HepG2 (cell line): ENCODE data around the gene STK11. TPM values are rescaled to one million over a fixed set of nuclear protein-coding genes. Genes with fewer than 3 reads are reported as not detected.

ENCODE experiments used
- ARNTL ChIP-seq: sonication (generic); formaldehyde crosslinking; IDR thresholded peaks from 2 replicates; pipeline ENCODE4 v1.4.0; 2020; ENCODE audit warnings: mild to moderate bottlenecking, missing genetic modification reagents
- BORCS8-MEF2B ChIP-seq: sonication (generic); formaldehyde crosslinking; IDR thresholded peaks from 2 replicates; pipeline ENCODE4 v1.8.0; 2022; ENCODE audit warnings: mild to moderate bottlenecking, missing genetic modification reagents
- ETV5 ChIP-seq: IDR thresholded peaks from 2 replicates; pipeline ENCODE4 v1.6.1; 2018; ENCODE audit warnings: missing biosample characterization, missing genetic modification reagents, inconsistent platforms, borderline replicate concordance
- HNRNPLL ChIP-seq: fragments of 200-400 bp; formaldehyde crosslinking; IDR thresholded peaks from 2 replicates; pipeline ENCODE4 v1.6.1; 2017; ENCODE audit warnings: mild to moderate bottlenecking, low read depth, low read length; ENCODE audit not compliant: poor library complexity, severe bottlenecking
- JUN ChIP-seq: sonication (generic); formaldehyde crosslinking; IDR thresholded peaks from 2 replicates; pipeline ENCODE4 v1.4.0; 2020; ENCODE audit warnings: mild to moderate bottlenecking, missing genetic modification reagents
- MEIS1 ChIP-seq: sonication (generic); formaldehyde crosslinking; IDR thresholded peaks from 2 replicates; pipeline ENCODE4 v1.9.0; 2021; ENCODE audit warnings: mild to moderate bottlenecking, missing genetic modification reagents, moderate library complexity, borderline replicate concordance
- NR0B2 ChIP-seq: sonication (generic); formaldehyde crosslinking; IDR thresholded peaks from 2 replicates; pipeline ENCODE4 v1.4.0; 2020; ENCODE audit warnings: mild to moderate bottlenecking, missing genetic modification reagents
- NR2F1 ChIP-seq, 2 experiments: fragments of 450-650 bp in 1 of 2; formaldehyde crosslinking in 1 of 2; IDR thresholded peaks; 2 replicates each; pipeline versions ENCODE4 v1.5.0 to v1.6.1; 2016 to 2020; ENCODE audit warnings: mild to moderate bottlenecking in 1 of 2, missing compliant biosample characterization in 1 of 2, missing genetic modification reagents in 1 of 2, moderate library complexity in 1 of 2
- RFX5 ChIP-seq: IDR thresholded peaks from 2 replicates; pipeline ENCODE4 v1.6.1; 2011; ENCODE audit warnings: low read depth, low read length, improper control_type of control experiment
- SIN3A ChIP-seq: IDR thresholded peaks from 2 replicates; pipeline ENCODE4 v1.6.1; 2011; ENCODE audit warnings: low read depth, mild to moderate bottlenecking, control low read depth, low read length, borderline replicate concordance
- SIX4 ChIP-seq: sonication (generic); formaldehyde crosslinking; IDR thresholded peaks from 2 replicates; pipeline ENCODE4 v1.4.0; 2020; ENCODE audit warnings: missing genetic modification reagents
- ZNF235 ChIP-seq: sonication (generic); formaldehyde crosslinking; IDR thresholded peaks from 2 replicates; pipeline ENCODE4 v1.8.1; 2023; ENCODE audit warnings: mild to moderate bottlenecking, missing genetic modification reagents, borderline replicate concordance
- ZNF350 ChIP-seq: sonication (generic); formaldehyde crosslinking; IDR thresholded peaks from 2 replicates; pipeline ENCODE4 v1.4.0; 2020; ENCODE audit warnings: mild to moderate bottlenecking, low read depth, missing genetic modification reagents, borderline replicate concordance
- ZNF431 ChIP-seq: sonication (generic); formaldehyde crosslinking; IDR thresholded peaks from 2 replicates; pipeline ENCODE4 v1.9.0; 2022; ENCODE audit warnings: missing genetic modification reagents, low read depth, mild to moderate bottlenecking, borderline replicate concordance
- ZNF747 ChIP-seq: sonication (generic); formaldehyde crosslinking; IDR thresholded peaks from 2 replicates; pipeline ENCODE4 v1.8.1; 2023; ENCODE audit warnings: missing genetic modification reagents, mild to moderate bottlenecking, borderline replicate concordance
- ZNF776 ChIP-seq: sonication (generic); formaldehyde crosslinking; IDR thresholded peaks from 2 replicates; pipeline ENCODE4 v1.4.0; 2020; ENCODE audit warnings: mild to moderate bottlenecking, missing genetic modification reagents
- ZNF790 ChIP-seq: sonication (generic); formaldehyde crosslinking; IDR thresholded peaks from 2 replicates; pipeline ENCODE4 v1.8.0; 2022; ENCODE audit warnings: missing genetic modification reagents, mild to moderate bottlenecking, borderline replicate concordance
- ZNF792 ChIP-seq: IDR thresholded peaks from 2 replicates; pipeline ENCODE4 v1.6.1; 2016
- polyA plus RNA-seq, 8 experiments: library from polyadenylated mRNA; depleted of rRNA in 3 of 8; stranded (reverse) in 7 of 8; unstranded in 1 of 8; fragments of >200 nt; fragmentation: Illumina TruSeq in 4 of 8; extraction: Trizol in 4 of 8; gene quantifications; 2 replicates each; pipeline versions ENCODE4 v1.2.1 to v1.2.3, GENCODE V29; 2011 to 2016; ENCODE audit warnings: low read depth in 4 of 8, missing spikeins in 1 of 8, mixed read lengths in 1 of 8; ENCODE audit not compliant: insufficient read depth in 1 of 8
- total RNA-seq, 5 experiments: library from RNA; depleted of rRNA; stranded (reverse); fragments of >200 nt; fragmentation: Illumina TruSeq; extraction: Trizol; gene quantifications; 2 replicates each; pipeline ENCODE4 v1.2.3, GENCODE V29; 2016; ENCODE audit warnings: low read depth in 1 of 5
- TF ChIP-seq, protein P1 (sequence below): sonication (generic); formaldehyde crosslinking; conservative IDR thresholded peaks from 2 replicates; pipeline ENCODE4 v1.4.0; 2020; ENCODE audit warnings: missing genetic modification reagents
- TF ChIP-seq, protein P2 (sequence below): IDR thresholded peaks from 2 replicates; pipeline ENCODE4 v1.6.1; 2018; ENCODE audit warnings: missing genetic modification reagents
- TF ChIP-seq, protein P3 (sequence below): sonication (generic); formaldehyde crosslinking; IDR thresholded peaks from 2 replicates; pipeline ENCODE4 v1.5.0; 2020; ENCODE audit warnings: missing genetic modification reagents
- TF ChIP-seq, protein P4 (sequence below): sonication (generic); formaldehyde crosslinking; IDR thresholded peaks from 2 replicates; pipeline ENCODE4 v1.5.0; 2020; ENCODE audit warnings: missing genetic modification reagents, mild to moderate bottlenecking, borderline replicate concordance
- TF ChIP-seq, protein P5 (sequence below): sonication (generic); formaldehyde crosslinking; IDR thresholded peaks from 2 replicates; pipeline ENCODE4 v1.8.1; 2023; ENCODE audit warnings: missing genetic modification reagents, inconsistent platforms, borderline replicate concordance

STK11 gene
- total and polyA plus RNA-seq, 2 of the 13 experiments (the other 11 are each of a cell fraction or from before 2014, with no cell fraction given), result 27.5 to 43.6 TPM

DNA sequence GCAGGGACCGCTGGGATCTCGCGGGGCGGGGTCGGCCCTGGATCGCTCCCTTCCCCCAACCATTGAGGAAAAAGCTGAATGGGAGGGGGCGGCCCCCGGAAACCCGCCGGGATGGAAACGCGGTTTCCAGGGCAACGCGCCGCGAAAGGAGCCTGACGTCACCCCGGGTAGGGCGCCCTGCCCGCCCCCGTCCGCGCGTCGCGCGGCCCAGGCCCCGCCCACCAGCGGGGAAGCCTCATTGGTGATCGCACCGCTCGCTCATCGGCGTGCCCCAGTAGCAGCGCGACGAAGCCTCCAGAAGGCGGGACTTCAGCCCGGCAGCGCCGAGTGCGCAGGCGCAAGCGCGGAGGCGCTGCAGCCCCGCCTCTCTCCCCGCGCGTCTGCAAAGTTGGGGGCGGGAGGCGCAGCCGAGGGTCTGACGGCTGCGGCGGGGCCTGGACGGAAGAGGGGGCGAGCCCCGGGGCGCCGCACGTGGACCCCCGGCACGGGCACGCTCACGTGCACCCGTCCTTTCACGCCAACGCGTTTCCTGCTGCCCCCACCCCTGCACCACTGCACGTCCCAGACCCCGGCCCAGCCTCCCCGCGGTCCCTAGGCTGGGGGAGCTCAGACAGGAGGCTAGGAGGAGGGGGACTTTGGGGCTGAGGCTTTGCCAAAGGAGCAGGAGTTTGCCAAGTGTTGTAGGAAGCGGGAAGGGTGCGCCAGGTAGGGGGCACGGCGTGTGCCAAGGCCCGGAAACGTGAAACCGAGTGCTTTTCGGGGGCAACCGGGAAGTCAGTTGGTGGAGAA, 55.4 kb downstream of the STK11 start (continued):
- TF ChIP-seq SIX4 (no peak), ZNF431 (CRISPR knock-in tag) (no peak), NR0B2 (0 out of 2 replicates have a peak, but pooled peaks have one; percentile 30), ZNF792 (CRISPR knock-in tag) (peak; percentile 42; the same call in 1 of the 2 replicates), ZNF747 (CRISPR knock-in tag) (peak; percentile 34; the same call in 1 of the 2 replicates), SIN3A (peak; percentile 65; the same call in 1 of the 2 replicates), HNRNPLL (peak; percentile 46), RFX5 (0 out of 2 replicates have a peak, but pooled peaks have one; percentile 20), ZNF790 (CRISPR knock-in tag) (no peak), ARNTL (peak; percentile 75; the same call in 1 of the 2 replicates), MEIS1 (CRISPR knock-in tag) (peak; percentile 59; the same call in 1 of the 2 replicates), ETV5 (peak; percentile 51; the same call in 1 of the 2 replicates), ZNF350 (CRISPR knock-in tag) (no peak), BORCS8-MEF2B (CRISPR knock-in tag) (0 out of 2 replicates have a peak, but pooled peaks have one; percentile 55), JUN (peak; percentile 55; the same call in 1 of the 2 replicates), ZNF235 (CRISPR knock-in tag) (peak; percentile 8; the same call in 1 of the 2 replicates), ZNF776 (CRISPR knock-in tag) (0 out of 2 replicates have a peak, but pooled peaks have one; percentile 24), NR2F1 (CRISPR knock-in tag; IDR thresholded peaks at IDR 0.05) (no peak)
- TF ChIP-seq, protein P1, sequence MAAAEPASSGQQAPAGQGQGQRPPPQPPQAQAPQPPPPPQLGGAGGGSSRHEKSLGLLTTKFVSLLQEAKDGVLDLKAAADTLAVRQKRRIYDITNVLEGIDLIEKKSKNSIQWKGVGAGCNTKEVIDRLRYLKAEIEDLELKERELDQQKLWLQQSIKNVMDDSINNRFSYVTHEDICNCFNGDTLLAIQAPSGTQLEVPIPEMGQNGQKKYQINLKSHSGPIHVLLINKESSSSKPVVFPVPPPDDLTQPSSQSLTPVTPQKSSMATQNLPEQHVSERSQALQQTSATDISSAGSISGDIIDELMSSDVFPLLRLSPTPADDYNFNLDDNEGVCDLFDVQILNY (CRISPR knock-in tag), result peak; percentile 58; the same call in 1 of the 2 replicates
- TF ChIP-seq, protein P2, sequence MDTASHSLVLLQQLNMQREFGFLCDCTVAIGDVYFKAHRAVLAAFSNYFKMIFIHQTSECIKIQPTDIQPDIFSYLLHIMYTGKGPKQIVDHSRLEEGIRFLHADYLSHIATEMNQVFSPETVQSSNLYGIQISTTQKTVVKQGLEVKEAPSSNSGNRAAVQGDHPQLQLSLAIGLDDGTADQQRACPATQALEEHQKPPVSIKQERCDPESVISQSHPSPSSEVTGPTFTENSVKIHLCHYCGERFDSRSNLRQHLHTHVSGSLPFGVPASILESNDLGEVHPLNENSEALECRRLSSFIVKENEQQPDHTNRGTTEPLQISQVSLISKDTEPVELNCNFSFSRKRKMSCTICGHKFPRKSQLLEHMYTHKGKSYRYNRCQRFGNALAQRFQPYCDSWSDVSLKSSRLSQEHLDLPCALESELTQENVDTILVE, result no peak
- TF ChIP-seq, protein P3, sequence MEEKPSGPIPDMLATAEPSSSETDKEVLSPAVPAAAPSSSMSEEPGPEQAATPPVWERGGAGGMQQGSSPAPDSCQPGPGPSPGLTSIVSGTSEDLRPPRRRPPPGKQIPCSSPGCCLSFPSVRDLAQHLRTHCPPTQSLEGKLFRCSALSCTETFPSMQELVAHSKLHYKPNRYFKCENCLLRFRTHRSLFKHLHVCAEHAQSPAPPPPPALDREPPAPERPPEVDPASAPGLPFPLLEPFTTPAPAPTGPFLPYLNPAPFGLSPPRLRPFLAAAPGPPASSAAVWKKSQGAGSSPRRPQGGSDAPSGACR (CRISPR knock-in tag), result 0 out of 2 replicates have a peak, but pooled peaks have one; percentile 19
- TF ChIP-seq, protein P4, sequence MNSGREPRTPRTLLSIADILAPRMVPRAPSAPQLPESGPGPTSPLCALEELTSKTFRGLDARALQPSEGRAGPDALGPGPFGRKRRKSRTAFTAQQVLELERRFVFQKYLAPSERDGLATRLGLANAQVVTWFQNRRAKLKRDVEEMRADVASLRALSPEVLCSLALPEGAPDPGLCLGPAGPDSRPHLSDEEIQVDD (CRISPR knock-in tag), result 0 out of 2 replicates have a peak, but pooled peaks have one; percentile 44
- TF ChIP-seq, protein P5, sequence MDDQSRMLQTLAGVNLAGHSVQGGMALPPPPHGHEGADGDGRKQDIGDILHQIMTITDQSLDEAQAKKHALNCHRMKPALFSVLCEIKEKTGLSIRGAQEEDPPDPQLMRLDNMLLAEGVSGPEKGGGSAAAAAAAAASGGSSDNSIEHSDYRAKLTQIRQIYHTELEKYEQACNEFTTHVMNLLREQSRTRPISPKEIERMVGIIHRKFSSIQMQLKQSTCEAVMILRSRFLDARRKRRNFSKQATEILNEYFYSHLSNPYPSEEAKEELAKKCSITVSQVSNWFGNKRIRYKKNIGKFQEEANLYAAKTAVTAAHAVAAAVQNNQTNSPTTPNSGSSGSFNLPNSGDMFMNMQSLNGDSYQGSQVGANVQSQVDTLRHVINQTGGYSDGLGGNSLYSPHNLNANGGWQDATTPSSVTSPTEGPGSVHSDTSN (CRISPR knock-in tag), result peak; percentile 82; the same call in 1 of the 2 replicates
